Measurements from ENCODE around the gene PID1.

DNA sequence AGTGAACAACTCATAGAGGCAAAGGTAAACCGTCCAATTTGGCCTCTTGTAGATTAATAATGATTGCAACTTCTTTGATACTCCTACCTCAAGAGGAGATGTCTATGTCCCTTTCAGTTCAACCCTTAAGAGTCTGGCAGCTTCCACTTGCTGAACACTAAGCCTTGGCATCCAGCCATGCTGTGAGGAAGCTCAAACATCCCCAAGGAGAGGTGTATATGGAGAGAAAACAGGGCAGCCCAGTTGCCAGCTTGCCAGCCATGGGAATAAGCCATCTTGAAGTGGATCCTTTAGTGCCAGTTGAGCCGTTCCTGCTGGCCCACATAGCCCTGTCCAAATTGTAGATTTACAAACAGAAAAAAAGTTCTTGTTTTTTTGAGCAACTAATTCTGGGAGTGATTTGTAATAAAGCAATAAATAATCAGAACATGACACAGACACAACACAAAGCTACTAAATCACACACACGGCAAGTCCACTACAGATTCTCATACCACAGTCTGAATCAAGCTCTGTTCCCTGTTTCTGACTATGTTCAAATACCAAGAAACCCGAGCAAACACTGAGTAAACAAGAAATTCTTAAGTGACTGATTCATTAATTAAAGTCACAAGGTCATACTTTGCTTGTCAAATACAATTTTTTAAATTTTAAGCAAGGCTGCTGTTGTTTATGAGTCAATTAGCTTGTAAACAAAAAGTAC is 96.1 kb downstream of the PID1 start:
- TF ChIP-seq, protein P1, sequence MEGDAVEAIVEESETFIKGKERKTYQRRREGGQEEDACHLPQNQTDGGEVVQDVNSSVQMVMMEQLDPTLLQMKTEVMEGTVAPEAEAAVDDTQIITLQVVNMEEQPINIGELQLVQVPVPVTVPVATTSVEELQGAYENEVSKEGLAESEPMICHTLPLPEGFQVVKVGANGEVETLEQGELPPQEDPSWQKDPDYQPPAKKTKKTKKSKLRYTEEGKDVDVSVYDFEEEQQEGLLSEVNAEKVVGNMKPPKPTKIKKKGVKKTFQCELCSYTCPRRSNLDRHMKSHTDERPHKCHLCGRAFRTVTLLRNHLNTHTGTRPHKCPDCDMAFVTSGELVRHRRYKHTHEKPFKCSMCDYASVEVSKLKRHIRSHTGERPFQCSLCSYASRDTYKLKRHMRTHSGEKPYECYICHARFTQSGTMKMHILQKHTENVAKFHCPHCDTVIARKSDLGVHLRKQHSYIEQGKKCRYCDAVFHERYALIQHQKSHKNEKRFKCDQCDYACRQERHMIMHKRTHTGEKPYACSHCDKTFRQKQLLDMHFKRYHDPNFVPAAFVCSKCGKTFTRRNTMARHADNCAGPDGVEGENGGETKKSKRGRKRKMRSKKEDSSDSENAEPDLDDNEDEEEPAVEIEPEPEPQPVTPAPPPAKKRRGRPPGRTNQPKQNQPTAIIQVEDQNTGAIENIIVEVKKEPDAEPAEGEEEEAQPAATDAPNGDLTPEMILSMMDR (IDR thresholded peaks at IDR 0.05) = no peak
- TF ChIP-seq POLR2AphosphoS5 (IDR thresholded peaks at IDR 0.05) = no peak
- no peak for TF ChIP-seq POLR2A (IDR thresholded peaks at IDR 0.05)
- TF ChIP-seq EP300 (IDR thresholded peaks at IDR 0.05) = no peak
